ENCODE data around the gene PLPP2. TPM values are rescaled to one million over a fixed set of nuclear protein-coding genes. Genes with fewer than 3 reads are reported as not detected.

The PLPP2 gene
- total RNA-seq, 4 donors from 2014 or later, result 75.9 to 114 (median 109) TPM

- H3K4me3 ChIP-seq, result no peak overlapping the region
- DNase-seq (ENCODE audit: low spot score in 2 of 2), result no peak
- peaks cover 53% of the 10 kb centered on the region for H3K27me3 ChIP-seq
- H3K36me3 ChIP-seq, result no peaks in the 10 kb centered on the region
- H3K27ac ChIP-seq, result no peak overlapping the region
- no peak for TF ChIP-seq EP300 (IDR thresholded peaks at IDR 0.05)
- no peak for TF ChIP-seq POLR2A (IDR thresholded peaks at IDR 0.05)
- TF ChIP-seq CTCF (IDR thresholded peaks at IDR 0.05), result no peak
- TF ChIP-seq POLR2AphosphoS5 (IDR thresholded peaks at IDR 0.05), result no peak
- H3K4me1 ChIP-seq, result peaks cover 40% of the 10 kb centered on the region
- WGBS, result 81% methylated on average over 4 of the region's 4 CpGs
- H3K9me3 ChIP-seq, result no peaks in the 10 kb centered on the region
These were observed 1.7 kb upstream of the PLPP2 start for GRCh38 chr19:292951-293350.

GRCh38 chr19:292281-292884, 1.2 kb upstream of the PLPP2 start:
- peak in 1 of 2 donors; percentile 62 for DNase-seq (ENCODE audit: low spot score in 2 of 2)
- Histone ChIP-seq H3K36me3 (no peaks in the 10 kb centered on the region), H3K4me3 (no peak overlapping the region), H3K27ac (no peak overlapping the region), H3K4me1 (peaks cover 40% of the 10 kb centered on the region), H3K9me3 (no peaks in the 10 kb centered on the region), H3K27me3 (peaks cover 53% of the 10 kb centered on the region)
- 76% methylated on average over 6 of the region's 15 CpGs for WGBS
- TF ChIP-seq EP300 (IDR thresholded peaks at IDR 0.05) (no peak), CTCF (IDR thresholded peaks at IDR 0.05) (no peak), POLR2A (IDR thresholded peaks at IDR 0.05) (no peak)

GRCh38 chr19:291561-292280, 518 bp upstream of the PLPP2 start:
- peak overlapping the region; percentile 50 for H3K4me3 ChIP-seq
- H3K4me1 ChIP-seq, result peaks cover 40% of the 10 kb centered on the region
- 45% methylated on average over 32 of the region's 71 CpGs for WGBS
- H3K27ac ChIP-seq, result peak overlapping the region; percentile 67
- no peaks in the 10 kb centered on the region for H3K36me3 ChIP-seq
- peak in 1 of 2 donors; percentile 70 for DNase-seq (ENCODE audit: low spot score in 2 of 2)
- no peaks in the 10 kb centered on the region for H3K9me3 ChIP-seq
- TF ChIP-seq EP300 (IDR thresholded peaks at IDR 0.05) (no peak), POLR2AphosphoS5 (IDR thresholded peaks at IDR 0.05) (no peak), CTCF (IDR thresholded peaks at IDR 0.05) (no peak), POLR2A (IDR thresholded peaks at IDR 0.05) (no peak)
- peaks cover 53% of the 10 kb centered on the region for H3K27me3 ChIP-seq

GRCh38 chr19:290372-291005, 714 bp downstream of the PLPP2 start:
- peaks cover 53% of the 10 kb centered on the region for H3K27me3 ChIP-seq
- no peaks in the 10 kb centered on the region for H3K9me3 ChIP-seq
- 6% methylated on average over 13 of the region's 51 CpGs for WGBS
- no peak for TF ChIP-seq EP300 (IDR thresholded peaks at IDR 0.05)
- no peak for TF ChIP-seq CTCF (IDR thresholded peaks at IDR 0.05)
- no peak for TF ChIP-seq POLR2AphosphoS5 (IDR thresholded peaks at IDR 0.05)
- TF ChIP-seq POLR2A (IDR thresholded peaks at IDR 0.05), result no peak
- peak overlapping the region; percentile 89 for H3K27ac ChIP-seq
- H3K4me1 ChIP-seq, result peaks cover 40% of the 10 kb centered on the region
- H3K4me3 ChIP-seq, result peak overlapping the region; percentile 50
- no peak for DNase-seq (ENCODE audit: low spot score in 2 of 2)
- no peaks in the 10 kb centered on the region for H3K36me3 ChIP-seq
